HEK293T (cell line): ENCODE results near the gene THAP6.

Source experiments
- CTCF ChIA-PET: fragments of 350-600 bp; formaldehyde crosslinking; extraction: SDS; loops from one replicate; lab custom pipeline; 2021; ENCODE audit warnings: antibody characterized with exemption, inconsistent platforms; lab: Yijun Ruan, JAX
- POLR2A ChIA-PET: fragments of 350-600 bp; formaldehyde crosslinking; extraction: SDS; loops from one replicate; lab custom pipeline; 2020; ENCODE audit warnings: antibody characterized with exemption, inconsistent platforms; lab: Yijun Ruan, JAX
- DNase-seq: peaks from one replicate; pipeline ENCODE4 v3.0.0; 2012; ENCODE audit warnings: mixed read lengths; ENCODE audit errors: extremely low spot score
- ARNT ChIP-seq: fragments of 450-650 bp; IDR thresholded peaks from 2 replicates; pipeline ENCODE4 v1.6.1; 2017; ENCODE audit warnings: mild to moderate bottlenecking
- BHLHE40 ChIP-seq: fragments of 450-650 bp; IDR thresholded peaks from 2 replicates; pipeline ENCODE4 v1.6.1; 2016; ENCODE audit warnings: mild to moderate bottlenecking, moderate library complexity, borderline replicate concordance
- CTBP1 ChIP-seq: fragments of 450-650 bp; IDR thresholded peaks from 2 replicates; pipeline ENCODE4 v1.6.1; 2016; ENCODE audit warnings: borderline replicate concordance
- ELF4 ChIP-seq: fragments of 450-650 bp; IDR thresholded peaks from 2 replicates; pipeline ENCODE4 v1.6.1; 2017; ENCODE audit warnings: antibody characterized with exemption
- FOXA1 ChIP-seq: fragments of 450-650 bp; IDR thresholded peaks from 2 replicates; pipeline ENCODE4 v1.6.1; 2016; ENCODE audit warnings: mild to moderate bottlenecking
- FOXK2 ChIP-seq: fragments of 450-650 bp; IDR thresholded peaks from 2 replicates; pipeline ENCODE4 v1.6.1; 2016; ENCODE audit warnings: mild to moderate bottlenecking
- FOXM1 ChIP-seq: fragments of 450-650 bp; IDR thresholded peaks from 2 replicates; pipeline ENCODE4 v1.6.1; 2017; ENCODE audit warnings: mild to moderate bottlenecking, borderline replicate concordance
- HDGF ChIP-seq: fragments of 450-650 bp; IDR thresholded peaks from 2 replicates; pipeline ENCODE4 v1.6.1; 2017; ENCODE audit warnings: antibody characterized with exemption, borderline replicate concordance
- L3MBTL2 ChIP-seq: fragments of 450-650 bp; conservative IDR thresholded peaks from 2 replicates; pipeline ENCODE4 v1.6.1; 2016; ENCODE audit warnings: mild to moderate bottlenecking
- LEF1 ChIP-seq: fragments of 450-650 bp; IDR thresholded peaks from 2 replicates; pipeline ENCODE4 v1.6.1; 2017; ENCODE audit warnings: mild to moderate bottlenecking, borderline replicate concordance
- NFRKB ChIP-seq: fragments of 450-650 bp; IDR thresholded peaks from 2 replicates; pipeline ENCODE4 v1.6.1; 2016; ENCODE audit warnings: mild to moderate bottlenecking, moderate library complexity
- SP1 ChIP-seq: fragments of 450-650 bp; IDR thresholded peaks from 2 replicates; pipeline ENCODE4 v1.6.1; 2017
- SUZ12 ChIP-seq: fragments of 450-650 bp; IDR thresholded peaks from 2 replicates; pipeline ENCODE4 v1.6.1; 2016; ENCODE audit warnings: mild to moderate bottlenecking
- TARDBP ChIP-seq: fragments of 450-650 bp; IDR thresholded peaks from 2 replicates; pipeline ENCODE4 v1.6.1; 2016
- ZNF384 ChIP-seq: fragments of 450-650 bp; IDR thresholded peaks from 2 replicates; pipeline ENCODE4 v1.6.1; 2016
- TF ChIP-seq, protein P1 (sequence below): fragments of 450-650 bp; IDR thresholded peaks from 2 replicates; pipeline ENCODE4 v1.6.1; 2016

The THAP6 gene, protein sequence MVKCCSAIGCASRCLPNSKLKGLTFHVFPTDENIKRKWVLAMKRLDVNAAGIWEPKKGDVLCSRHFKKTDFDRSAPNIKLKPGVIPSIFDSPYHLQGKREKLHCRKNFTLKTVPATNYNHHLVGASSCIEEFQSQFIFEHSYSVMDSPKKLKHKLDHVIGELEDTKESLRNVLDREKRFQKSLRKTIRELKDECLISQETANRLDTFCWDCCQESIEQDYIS

GRCh38 chr4:75514131-75514948, at the start of gene THAP6, which contains the start of gene RCHY1:
Gene THAP6, plus strand, starts transcription at chr4:75514473. Its CDS starts 980 bp downstream, at chr4:75515453.
Gene RCHY1, minus strand, starts transcription at chr4:75514403. Its CDS starts 117 bp downstream, at chr4:75514286.
- ChIA-PET POLR2A (interaction anchor here (0.8 to 2.1 kb wide), 13 partner anchors 9 to 580 kb away, joined by 3 to 12 read pairs (median 4); partner anchors contain the start of gene ODAPH), CTCF (interaction anchor here (1.3 to 1.5 kb wide), 2 partner anchors 14 to 28 kb away, joined by 3 read pairs; no protein-coding TSS in a partner anchor)
- TF ChIP-seq SP1 = no peak
- TF ChIP-seq ELF4 = peak; percentile 71
- no peak for TF ChIP-seq SUZ12
- TF ChIP-seq L3MBTL2 = peak; percentile 62
- peak; percentile 91 for DNase-seq

DNA sequence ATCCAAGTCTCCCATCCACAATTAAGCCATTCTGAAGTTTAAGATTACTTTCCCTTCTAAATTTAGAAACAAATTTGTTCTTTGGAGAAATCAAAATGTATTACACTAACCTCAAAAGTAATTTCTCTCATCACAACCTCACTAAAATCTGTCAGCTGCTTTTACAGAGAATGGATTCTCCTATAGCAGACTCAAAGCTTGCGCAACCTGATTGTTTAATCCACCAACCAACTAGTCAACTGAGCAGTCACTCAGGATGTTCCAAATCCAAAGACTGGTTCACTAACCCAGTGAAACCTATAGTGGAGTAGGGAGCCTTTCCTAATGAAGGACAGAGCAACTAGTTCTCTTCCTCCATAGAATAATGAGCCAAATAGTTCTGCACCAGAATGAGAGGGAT, 44.4 kb upstream of the THAP6 start:
- CTCF ChIA-PET = no interaction called here
- DNase-seq = no peak
- POLR2A ChIA-PET = no interaction called here
- TF ChIP-seq LEF1 (no peak), NFRKB (no peak), FOXK2 (no peak), TARDBP (no peak), FOXM1 (no peak), ELF4 (no peak), SUZ12 (no peak)

DNA sequence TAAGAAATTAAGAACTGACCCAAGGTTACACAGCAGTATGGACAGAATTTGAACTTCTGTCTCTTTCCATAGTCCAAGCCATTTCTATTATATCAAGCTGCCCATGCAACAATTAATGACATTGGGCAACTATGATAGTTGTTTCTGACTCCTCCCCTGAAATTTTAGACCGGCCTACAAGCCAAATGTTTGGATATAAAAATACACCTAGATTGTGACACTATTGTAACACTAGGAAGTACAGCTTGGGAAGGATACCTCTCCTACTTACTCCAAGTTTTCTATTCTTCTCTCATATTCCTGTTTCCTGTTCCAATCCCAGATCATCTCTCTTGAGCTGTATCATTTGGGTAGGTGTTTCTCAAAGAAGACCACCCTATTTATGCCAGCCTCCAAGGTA, 43.5 kb upstream of the THAP6 start:
- ChIA-PET POLR2A (no interaction called here), CTCF (no interaction called here)
- no peak for DNase-seq
- TF ChIP-seq BHLHE40 (no peak), HDGF (no peak)

DNA sequence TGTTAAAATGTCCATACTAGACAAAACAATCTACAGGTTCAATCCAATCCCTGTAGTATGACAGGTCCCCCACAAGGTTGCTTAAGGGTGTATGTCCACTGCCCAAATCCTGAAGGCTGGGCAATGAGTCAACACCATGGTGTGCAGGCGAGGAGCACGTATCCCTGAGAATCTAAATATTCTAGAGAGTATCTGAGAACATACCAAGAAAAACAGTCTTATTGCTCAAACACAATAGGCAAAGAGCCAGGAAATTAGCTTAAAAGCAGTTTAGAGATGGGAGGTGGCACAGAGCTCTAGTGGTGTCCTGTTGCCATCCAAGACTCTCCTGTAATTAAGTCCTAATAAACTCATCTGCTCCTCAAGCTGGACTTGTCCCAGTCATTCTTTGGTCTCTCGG, 37.1 kb upstream of the THAP6 start:
- CTCF ChIA-PET = no interaction called here
- no peak for DNase-seq
- TF ChIP-seq ZNF384 = no peak
- no peak for TF ChIP-seq ELF4
- TF ChIP-seq SP1 = no peak
- TF ChIP-seq FOXA1 = no peak
- TF ChIP-seq L3MBTL2 = no peak
- no peak for TF ChIP-seq HDGF
- POLR2A ChIA-PET = no interaction called here

DNA sequence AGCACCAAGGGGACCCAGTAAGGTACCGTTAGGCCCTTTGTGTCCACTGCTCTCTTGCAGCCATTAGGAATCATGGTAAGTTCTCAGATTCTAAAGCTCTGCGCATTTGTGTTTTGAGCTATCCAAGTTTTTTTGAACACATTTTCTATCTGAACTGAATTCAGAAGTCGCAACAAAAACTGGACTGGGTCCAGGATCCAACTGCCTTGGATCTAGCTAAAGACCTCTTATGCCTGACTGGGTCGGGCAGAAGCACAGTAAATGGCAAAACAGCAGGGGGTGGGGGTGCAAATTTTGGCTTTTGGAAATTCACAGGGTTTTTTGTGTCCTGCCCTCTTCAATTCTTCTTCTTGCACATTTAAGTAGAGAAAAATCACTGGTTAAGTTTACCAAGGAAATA, 30.1 kb upstream of the THAP6 start:
- ChIA-PET CTCF (interaction anchor here (0.6 kb wide), 1 partner anchor 806 kb away, joined by 11 read pairs; no protein-coding TSS in a partner anchor), POLR2A (no interaction called here)
- TF ChIP-seq L3MBTL2 = no peak
- TF ChIP-seq ARNT = no peak
- no peak for TF ChIP-seq ZNF384
- TF ChIP-seq FOXK2 = no peak
- TF ChIP-seq LEF1 = no peak
- TF ChIP-seq BHLHE40 = no peak
- TF ChIP-seq ELF4 = no peak
- TF ChIP-seq CTBP1 = no peak
- TF ChIP-seq HDGF = no peak
- TF ChIP-seq SUZ12 = no peak
- TF ChIP-seq SP1 = no peak
- TF ChIP-seq TARDBP = no peak
- no peak for TF ChIP-seq NFRKB
- no peak for TF ChIP-seq FOXM1
- no peak for DNase-seq

GRCh38 chr4:75490155-75490554, 24.1 kb upstream of the THAP6 start:
- DNase-seq = no peak
- CTCF ChIA-PET = interaction anchor here (0.6 kb wide), 1 partner anchor 58 kb away, joined by 7 read pairs; no protein-coding TSS in a partner anchor
- POLR2A ChIA-PET = no interaction called here
- no peak for TF ChIP-seq SUZ12
- no peak for TF ChIP-seq NFRKB
- no peak for TF ChIP-seq FOXK2

DNA sequence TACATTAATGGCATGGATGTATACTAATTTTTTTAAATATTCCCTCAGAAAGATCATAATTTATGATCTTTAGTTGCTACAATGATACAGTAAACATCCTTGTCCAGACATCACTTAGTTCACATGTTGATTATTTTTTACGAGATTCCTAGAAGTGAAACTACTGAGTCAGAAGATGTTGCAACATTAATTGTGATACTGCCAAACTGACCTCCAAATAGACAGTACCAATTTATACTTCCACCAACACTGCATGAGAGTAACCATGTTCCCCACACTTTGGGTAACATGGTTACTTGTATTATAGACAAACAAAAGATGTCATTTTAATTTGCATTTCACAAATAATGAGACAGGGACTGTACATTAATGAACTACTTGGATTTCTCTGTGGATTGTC, 19.7 kb upstream of the THAP6 start:
- ChIA-PET POLR2A (interaction anchor here (3.3 kb wide), 1 partner anchor 20 kb away, joined by 12 read pairs; the partner anchor contains the start of genes RCHY1 and THAP6), CTCF (no interaction called here)
- TF ChIP-seq TARDBP (no peak), L3MBTL2 (no peak)
- DNase-seq = no peak

- ChIA-PET POLR2A (interaction anchor here (3.3 kb wide), 1 partner anchor 19 kb away, joined by 12 read pairs; the partner anchor contains the start of genes RCHY1 and THAP6), CTCF (no interaction called here)
- TF ChIP-seq SP1 (no peak), HDGF (no peak), TARDBP (no peak), FOXK2 (no peak), SUZ12 (no peak), FOXA1 (no peak), BHLHE40 (no peak), L3MBTL2 (no peak), FOXM1 (no peak), ELF4 (no peak)
- TF ChIP-seq, protein P1, sequence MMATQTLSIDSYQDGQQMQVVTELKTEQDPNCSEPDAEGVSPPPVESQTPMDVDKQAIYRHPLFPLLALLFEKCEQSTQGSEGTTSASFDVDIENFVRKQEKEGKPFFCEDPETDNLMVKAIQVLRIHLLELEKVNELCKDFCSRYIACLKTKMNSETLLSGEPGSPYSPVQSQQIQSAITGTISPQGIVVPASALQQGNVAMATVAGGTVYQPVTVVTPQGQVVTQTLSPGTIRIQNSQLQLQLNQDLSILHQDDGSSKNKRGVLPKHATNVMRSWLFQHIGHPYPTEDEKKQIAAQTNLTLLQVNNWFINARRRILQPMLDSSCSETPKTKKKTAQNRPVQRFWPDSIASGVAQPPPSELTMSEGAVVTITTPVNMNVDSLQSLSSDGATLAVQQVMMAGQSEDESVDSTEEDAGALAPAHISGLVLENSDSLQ = no peak
- no peak for DNase-seq
These were observed 18.8 kb upstream of the THAP6 start for GRCh38 chr4:75495476-75495875.
